GM18505 (cell line): ENCODE results near the gene ADNP2.

Experiments
- ATAC-seq: cut with Tn5 transposase; IDR thresholded peaks from one replicate; pipeline ENCODE4 v1.9.1; 2021; ENCODE audit not compliant: unreplicated experiment
- POLR2A ChIP-seq: IDR thresholded peaks from 4 replicates; pipeline ENCODE4 v1.6.1; 2011; ENCODE audit warnings: borderline replicate concordance; ENCODE audit not compliant: insufficient read depth, insufficient read length; ENCODE audit errors: extremely low read depth

The ADNP2 gene

GRCh38 chr18:80166240-80166639 is 57.2 kb downstream of the ADNP2 start:
- ATAC-seq: no peak
- TF ChIP-seq POLR2A: no peak

GRCh38 chr18:80166725-80167124 is 57.7 kb downstream of the ADNP2 start:
- ATAC-seq: no peak
- TF ChIP-seq POLR2A: no peak

DNA sequence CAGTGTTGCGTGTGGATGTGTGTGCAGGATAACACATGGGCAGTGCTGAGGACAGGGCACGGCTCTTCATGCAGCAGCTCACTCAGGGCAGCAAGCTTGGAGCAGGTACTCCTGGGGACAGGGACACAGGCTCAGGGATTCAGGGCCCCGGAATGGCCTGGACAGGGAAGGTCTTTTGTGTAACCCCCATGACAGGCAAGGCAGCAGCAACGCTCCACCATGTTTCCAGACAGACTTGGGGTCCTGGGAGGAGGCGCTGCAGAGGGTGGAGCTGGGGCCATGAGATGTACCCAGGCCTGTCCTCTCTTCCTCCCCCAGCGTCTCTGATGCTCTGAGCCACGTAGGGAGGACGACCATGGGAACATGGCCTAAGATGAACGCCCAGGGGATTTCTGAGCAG is 58.3 kb downstream of the ADNP2 start:
- no peak for TF ChIP-seq POLR2A
- no peak for ATAC-seq

GRCh38 chr18:80167931-80168330 is 58.9 kb downstream of the ADNP2 start:
- ATAC-seq: no peak
- no peak for TF ChIP-seq POLR2A

- no peak for TF ChIP-seq POLR2A
- ATAC-seq: no peak
Observed at GRCh38 chr18:80168346-80168745, 59.3 kb downstream of the ADNP2 start.

- no peak for ATAC-seq
- no peak for TF ChIP-seq POLR2A
Observed at GRCh38 chr18:80168982-80169381, 59.9 kb downstream of the ADNP2 start.

DNA sequence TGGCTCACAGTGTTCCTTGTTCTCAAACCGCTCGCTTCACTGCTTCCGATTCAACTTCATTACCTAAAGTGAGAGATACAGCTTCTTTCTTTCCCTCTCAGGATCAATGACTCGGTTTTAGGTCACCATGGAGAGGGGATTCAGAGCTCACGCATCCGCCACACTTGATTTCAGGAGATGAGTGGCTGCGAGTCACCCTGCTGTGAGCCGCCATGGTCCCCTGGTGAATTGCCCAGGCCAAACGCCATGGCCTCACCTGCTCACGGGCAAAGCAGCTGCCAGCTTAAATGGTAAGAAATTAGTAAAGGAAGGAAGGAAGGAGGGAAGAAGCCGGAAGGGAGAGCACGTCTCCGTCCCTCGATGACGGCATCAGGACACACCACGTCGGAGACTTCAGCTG is 60.5 kb downstream of the ADNP2 start:
- no peak for TF ChIP-seq POLR2A

GRCh38 chr18:80170395-80171053 is 61.5 kb downstream of the ADNP2 start:
- ATAC-seq: no peak
- no peak for TF ChIP-seq POLR2A

More for the DNA sequence above, 60.5 kb downstream of the ADNP2 start:
- ATAC-seq: no peak

DNA sequence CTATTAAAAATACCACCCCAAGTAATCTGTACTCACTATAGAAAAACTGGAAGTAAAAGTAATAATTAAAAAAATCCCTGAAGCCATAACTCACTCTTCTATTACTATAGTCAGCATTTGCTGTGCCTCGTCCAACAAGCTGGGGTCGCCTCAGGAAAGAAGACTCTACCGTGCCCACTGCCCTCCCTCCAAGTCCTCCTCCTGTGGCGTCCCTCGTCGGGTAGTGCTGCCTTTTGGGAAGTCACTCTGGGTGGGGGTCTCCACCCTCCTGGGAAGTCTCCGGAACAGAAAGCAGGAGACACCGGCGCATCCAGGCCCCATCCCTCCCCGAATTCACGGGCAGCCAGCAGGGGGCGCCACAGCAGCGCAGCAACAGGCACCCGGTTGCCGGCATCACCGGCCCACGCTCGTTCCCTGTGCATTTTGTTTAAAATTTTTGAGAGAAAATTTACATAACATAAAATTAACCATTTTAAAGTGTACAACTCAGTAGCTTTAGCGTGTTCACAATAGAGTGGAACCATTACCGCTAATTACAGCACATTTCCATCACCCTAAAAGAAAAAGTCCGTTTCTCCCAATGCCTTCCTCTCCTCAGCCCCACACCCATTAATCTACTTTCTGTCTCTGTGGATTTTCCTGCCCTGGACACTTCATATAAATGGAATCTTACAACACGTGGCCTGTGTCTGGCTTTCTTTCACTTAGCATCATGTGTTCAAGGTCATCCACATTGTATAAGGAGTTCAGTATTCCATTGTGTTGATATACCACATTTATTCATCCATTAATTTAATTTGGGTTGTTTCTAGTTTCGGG is 62.2 kb downstream of the ADNP2 start:
- ATAC-seq: no peak
- no peak for TF ChIP-seq POLR2A

GRCh38 chr18:80172056-80172455 is 63.0 kb downstream of the ADNP2 start:
- no peak for ATAC-seq
- TF ChIP-seq POLR2A: no peak

DNA sequence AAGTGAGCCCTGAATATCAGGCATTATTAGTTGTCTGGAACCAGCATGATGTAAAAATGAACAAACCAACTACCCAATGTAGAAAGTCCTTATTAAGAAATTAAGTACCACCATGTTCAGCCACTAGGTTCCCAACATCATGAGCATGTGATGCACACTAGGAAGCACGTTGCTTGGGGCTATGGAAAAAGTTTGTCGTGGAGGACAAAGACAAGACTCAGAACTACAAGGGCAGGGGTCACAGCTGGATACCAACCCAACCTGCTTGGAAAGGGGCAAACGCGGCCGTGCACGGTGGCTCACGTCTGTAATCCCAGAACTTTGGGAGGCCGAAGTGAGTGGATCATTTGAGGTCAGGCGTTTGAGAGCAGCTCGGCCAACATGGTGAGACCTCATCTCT is 64.0 kb downstream of the ADNP2 start:
- no peak for ATAC-seq
- TF ChIP-seq POLR2A: no peak

GRCh38 chr18:80175451-80176204 is 66.6 kb downstream of the ADNP2 start:
- TF ChIP-seq POLR2A: no peak
- no peak for ATAC-seq

DNA sequence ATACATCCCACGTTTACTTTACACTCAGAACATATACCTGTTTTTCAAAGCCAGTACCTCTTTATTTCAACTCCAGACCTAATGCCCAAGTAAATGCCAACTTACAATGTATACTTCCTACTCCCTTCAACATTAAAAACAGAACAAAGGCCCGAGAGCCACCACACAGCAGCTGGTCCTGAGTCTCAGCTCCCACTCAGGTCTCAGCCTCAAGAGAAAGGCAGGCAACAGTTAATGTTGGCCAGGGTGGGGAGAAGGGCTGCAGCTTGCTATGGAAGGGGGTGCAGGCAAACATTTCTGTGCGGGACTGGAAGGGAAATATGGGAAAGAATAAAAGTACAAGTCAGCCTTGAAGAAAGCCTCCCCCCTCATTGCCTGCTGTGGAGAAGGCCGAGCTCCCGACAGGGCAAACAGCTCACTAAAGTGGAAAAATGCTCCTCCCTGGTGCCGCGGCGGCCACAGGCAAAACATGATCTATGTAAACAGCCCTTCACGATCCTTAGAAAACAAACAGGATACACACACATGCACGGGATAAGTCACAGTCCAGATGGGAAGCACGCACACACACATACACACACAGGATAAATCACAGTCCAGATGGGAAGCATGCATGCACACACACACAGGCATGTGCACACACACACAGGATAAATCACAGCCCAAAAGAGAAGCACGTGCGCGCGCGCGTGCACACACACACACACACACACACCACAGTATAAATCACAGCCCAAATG is 67.4 kb downstream of the ADNP2 start:
- ATAC-seq: no peak
- no peak for TF ChIP-seq POLR2A
